ENCODE results near the gene AACS.
"Not testable (repeated sequence)": the region's sequence is repeated elsewhere in the genome, so short reads cannot be mapped to it uniquely, and the experiment has no call there.

The AACS gene

GRCh38 chr12:125081427-125081826 is 16.2 kb downstream of the AACS start:
- no peaks in the 10 kb centered on the region for H3K9me2 ChIP-seq (replicated peaks; ENCODE audit: control insufficient read depth, low read length)
- H3K36me3 ChIP-seq (ENCODE audit: control insufficient read depth, low read length) = peaks cover 29% of the 10 kb centered on the region
- peak overlapping the region; percentile 36 for H3K4me3 ChIP-seq (ENCODE audit: low read length)
- H3K27ac ChIP-seq (ENCODE audit: low read depth, low read length) = peak overlapping the region; percentile 10
- H3K27me3 ChIP-seq (ENCODE audit: control insufficient read depth, low read length) = no peaks in the 10 kb centered on the region
- H3F3A ChIP-seq (ENCODE audit: control insufficient read depth, insufficient read depth) = no peaks in the 10 kb centered on the region
- no peaks in the 10 kb centered on the region for H3K9me3 ChIP-seq (ENCODE audit: control insufficient read depth, insufficient read depth, low read length)
- H3K4me2 ChIP-seq (ENCODE audit: low read length) = peak overlapping the region; percentile 46
- no peak for TF ChIP-seq EZH2phosphoT487 (IDR thresholded peaks at IDR 0.05; ENCODE audit: borderline replicate concordance, low read length)
- no peaks in the 10 kb centered on the region for H4K20me1 ChIP-seq (ENCODE audit: control insufficient read depth, insufficient read depth, low read depth, low read length)
- peaks cover 14% of the 10 kb centered on the region for H3K4me1 ChIP-seq (ENCODE audit: control insufficient read depth, low read length)
- no peaks in the 10 kb centered on the region for H3K79me2 ChIP-seq (ENCODE audit: control insufficient read depth, low read length)

- Histone ChIP-seq H3K9me3 (ENCODE audit: control insufficient read depth, insufficient read depth, low read length) (no peaks in the 10 kb centered on the region), H4K20me1 (ENCODE audit: control insufficient read depth, insufficient read depth, low read depth, low read length) (no peaks in the 10 kb centered on the region), H3K27me3 (ENCODE audit: control insufficient read depth, low read length) (no peaks in the 10 kb centered on the region), H3K4me1 (ENCODE audit: control insufficient read depth, low read length) (peaks cover 14% of the 10 kb centered on the region), H3K4me3 (ENCODE audit: low read length) (no peak overlapping the region), H3K79me2 (ENCODE audit: control insufficient read depth, low read length) (no peaks in the 10 kb centered on the region), H3K36me3 (ENCODE audit: control insufficient read depth, low read length) (peaks cover 34% of the 10 kb centered on the region), H3K27ac (ENCODE audit: low read depth, low read length) (no peak overlapping the region), H3K4me2 (ENCODE audit: low read length) (no peak overlapping the region), H3K9me2 (replicated peaks; ENCODE audit: control insufficient read depth, low read length) (no peaks in the 10 kb centered on the region), H3F3A (ENCODE audit: control insufficient read depth, insufficient read depth) (no peaks in the 10 kb centered on the region)
- TF ChIP-seq CTCF (IDR thresholded peaks at IDR 0.05; ENCODE audit: low read depth, low read length, poor library complexity, severe bottlenecking) (no peak), EZH2phosphoT487 (IDR thresholded peaks at IDR 0.05; ENCODE audit: borderline replicate concordance, low read length) (no peak)
Measured at GRCh38 chr12:125083072-125083471, 17.8 kb downstream of the AACS start.

- H3K27me3 ChIP-seq (ENCODE audit: control insufficient read depth, low read length); H3K27ac ChIP-seq (ENCODE audit: low read depth, low read length); H3K9me3 ChIP-seq (ENCODE audit: control insufficient read depth, insufficient read depth, low read length); H3K79me2 ChIP-seq (ENCODE audit: control insufficient read depth, low read length); H3K4me1 ChIP-seq (ENCODE audit: control insufficient read depth, low read length); H3F3A ChIP-seq (ENCODE audit: control insufficient read depth, insufficient read depth); H3K9me2 ChIP-seq (replicated peaks; ENCODE audit: control insufficient read depth, low read length); H3K4me3 ChIP-seq (ENCODE audit: low read length); H4K20me1 ChIP-seq (ENCODE audit: control insufficient read depth, insufficient read depth, low read depth, low read length); H3K4me2 ChIP-seq (ENCODE audit: low read length): not testable (repeated sequence)
- H3K36me3 ChIP-seq (ENCODE audit: control insufficient read depth, low read length) = peaks cover 34% of the 10 kb centered on the region
Measured at GRCh38 chr12:125088199-125088598, 23.0 kb downstream of the AACS start.

DNA sequence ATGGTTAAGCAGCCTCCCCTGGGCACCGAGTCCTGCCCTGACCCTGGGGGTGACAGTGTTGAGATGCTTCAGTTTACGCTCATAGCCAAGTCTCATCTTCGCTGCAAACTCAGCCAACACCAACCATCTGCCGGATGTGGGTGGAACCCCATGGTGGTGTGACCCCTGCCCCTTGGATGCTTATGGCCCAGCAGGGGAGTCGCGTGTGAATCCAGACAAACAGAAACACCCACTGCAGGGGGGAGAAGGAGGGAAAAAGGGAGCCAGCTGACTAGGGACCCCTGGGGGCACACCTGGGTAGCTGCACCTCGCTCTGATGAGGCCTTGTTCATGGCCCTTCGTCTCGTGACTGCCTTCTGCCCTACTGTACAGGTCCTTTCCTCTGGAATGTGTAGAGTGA is 23.8 kb downstream of the AACS start:
- Histone ChIP-seq H3K9me2 (replicated peaks; ENCODE audit: control insufficient read depth, low read length) (no peaks in the 10 kb centered on the region), H3K36me3 (ENCODE audit: control insufficient read depth, low read length) (peaks cover 32% of the 10 kb centered on the region), H3K4me2 (ENCODE audit: low read length) (no peak overlapping the region), H4K20me1 (ENCODE audit: control insufficient read depth, insufficient read depth, low read depth, low read length) (no peaks in the 10 kb centered on the region), H3F3A (ENCODE audit: control insufficient read depth, insufficient read depth) (no peaks in the 10 kb centered on the region), H3K9me3 (ENCODE audit: control insufficient read depth, insufficient read depth, low read length) (no peaks in the 10 kb centered on the region), H3K4me3 (ENCODE audit: low read length) (no peak overlapping the region), H3K79me2 (ENCODE audit: control insufficient read depth, low read length) (no peaks in the 10 kb centered on the region), H3K27me3 (ENCODE audit: control insufficient read depth, low read length) (no peaks in the 10 kb centered on the region), H3K4me1 (ENCODE audit: control insufficient read depth, low read length) (no peaks in the 10 kb centered on the region), H3K27ac (ENCODE audit: low read depth, low read length) (no peak overlapping the region)
- no peak for TF ChIP-seq EZH2phosphoT487 (IDR thresholded peaks at IDR 0.05; ENCODE audit: borderline replicate concordance, low read length)
- peak; percentile 33 for TF ChIP-seq CTCF (IDR thresholded peaks at IDR 0.05; ENCODE audit: low read depth, low read length, poor library complexity, severe bottlenecking)

All from DOHH2 (cell line).